Stimulated activated CD4-positive, alpha-beta T cell treated with anti-CD3 and anti-CD28 coated beads, Interleukin-1b, Interleukin-23, amount 100 ng/mL, for 48 hours (primary cell): Measurements from ENCODE around the gene GRPEL1.

ENCODE experiments used
- DNase-seq: peaks from one replicate; pipeline ENCODE4 v3.0.0-alpha.2; 2020

Gene GRPEL1

GRCh38 chr4:7021355-7021754, 46.5 kb downstream of the GRPEL1 start:
- DNase-seq: no peak

- no peak for DNase-seq
Observed at GRCh38 chr4:7020856-7021255, 47.0 kb downstream of the GRPEL1 start.

GRCh38 chr4:7020290-7020689, 47.6 kb downstream of the GRPEL1 start:
- DNase-seq: no peak

GRCh38 chr4:7019367-7019766, 48.5 kb downstream of the GRPEL1 start:
- no peak for DNase-seq

GRCh38 chr4:7018281-7018680, 49.6 kb downstream of the GRPEL1 start:
- no peak for DNase-seq

GRCh38 chr4:7017446-7018048, 50.3 kb downstream of the GRPEL1 start:
- DNase-seq: no peak

- DNase-seq: no peak
Observed at GRCh38 chr4:7016512-7016911, 51.4 kb downstream of the GRPEL1 start.

- DNase-seq: no peak
Observed at GRCh38 chr4:7016086-7016485, 51.8 kb downstream of the GRPEL1 start.

GRCh38 chr4:7015383-7016035, 52.4 kb downstream of the GRPEL1 start:
- DNase-seq: no peak

- DNase-seq: no peak
Observed at GRCh38 chr4:7014815-7015214, 53.0 kb downstream of the GRPEL1 start.

GRCh38 chr4:7013175-7013574, 54.7 kb downstream of the GRPEL1 start:
- no peak for DNase-seq

- DNase-seq: no peak
Observed at GRCh38 chr4:7009564-7009963, 58.3 kb downstream of the GRPEL1 start.
